GM18909 (cell line): ENCODE data around the gene ERVW-1.
"Not testable (repeated sequence)": the region's sequence is repeated elsewhere in the genome, so short reads cannot be mapped to it uniquely, and the experiment has no call there.

ENCODE experiments used
- ATAC-seq: cut with Tn5 transposase; IDR thresholded peaks from one replicate; pipeline ENCODE4 v1.9.1; 2021; ENCODE audit warnings: mild to moderate bottlenecking; ENCODE audit not compliant: unreplicated experiment, poor library complexity

The ERVW-1 gene, protein sequence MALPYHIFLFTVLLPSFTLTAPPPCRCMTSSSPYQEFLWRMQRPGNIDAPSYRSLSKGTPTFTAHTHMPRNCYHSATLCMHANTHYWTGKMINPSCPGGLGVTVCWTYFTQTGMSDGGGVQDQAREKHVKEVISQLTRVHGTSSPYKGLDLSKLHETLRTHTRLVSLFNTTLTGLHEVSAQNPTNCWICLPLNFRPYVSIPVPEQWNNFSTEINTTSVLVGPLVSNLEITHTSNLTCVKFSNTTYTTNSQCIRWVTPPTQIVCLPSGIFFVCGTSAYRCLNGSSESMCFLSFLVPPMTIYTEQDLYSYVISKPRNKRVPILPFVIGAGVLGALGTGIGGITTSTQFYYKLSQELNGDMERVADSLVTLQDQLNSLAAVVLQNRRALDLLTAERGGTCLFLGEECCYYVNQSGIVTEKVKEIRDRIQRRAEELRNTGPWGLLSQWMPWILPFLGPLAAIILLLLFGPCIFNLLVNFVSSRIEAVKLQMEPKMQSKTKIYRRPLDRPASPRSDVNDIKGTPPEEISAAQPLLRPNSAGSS

DNA sequence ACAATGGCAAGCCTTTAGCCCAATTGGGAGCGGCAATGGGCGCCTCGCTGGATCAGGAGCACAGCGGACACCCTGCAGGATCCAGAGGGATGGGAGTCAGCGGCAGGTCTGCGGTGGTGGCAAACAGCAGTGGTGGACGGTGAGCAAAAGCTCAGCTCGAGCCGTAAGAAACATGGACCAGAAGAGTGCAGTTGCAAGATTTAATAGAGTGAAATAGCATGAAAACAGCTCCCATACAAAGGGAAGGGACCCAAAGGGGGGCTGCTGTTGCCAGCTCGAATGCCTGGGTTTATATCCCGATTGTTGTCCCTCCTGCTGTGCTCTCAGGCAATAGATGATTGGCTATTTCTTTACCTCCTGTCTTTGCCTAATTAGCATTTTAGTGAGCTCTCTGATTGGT, at the start of gene ERVW-1:
TSS of gene ERVW-1 (minus strand) at position 266 of the 400 bp plus-strand sequence. CDS start 7,565 bp downstream, outside the sequence.
- ATAC-seq, result not testable (repeated sequence)

DNA sequence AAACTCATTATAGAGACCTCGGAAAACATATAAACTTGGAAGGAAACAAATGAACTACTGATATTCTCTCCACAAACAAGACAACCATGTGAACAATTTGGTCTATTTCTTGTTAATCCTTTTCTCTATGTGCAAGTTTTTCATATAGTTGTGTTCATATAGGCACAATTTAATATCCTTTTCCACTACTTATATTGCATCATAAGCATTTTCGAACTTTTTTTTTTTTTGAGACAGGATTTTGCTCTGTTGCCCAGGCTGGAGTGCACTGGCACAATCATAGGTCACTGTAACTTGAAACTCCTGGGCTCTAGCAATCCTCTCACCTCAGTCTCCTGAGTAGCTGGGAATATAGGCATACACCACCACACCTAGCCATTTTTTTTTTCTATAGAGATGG, 45.4 kb upstream of the ERVW-1 start:
- no peak for ATAC-seq

DNA sequence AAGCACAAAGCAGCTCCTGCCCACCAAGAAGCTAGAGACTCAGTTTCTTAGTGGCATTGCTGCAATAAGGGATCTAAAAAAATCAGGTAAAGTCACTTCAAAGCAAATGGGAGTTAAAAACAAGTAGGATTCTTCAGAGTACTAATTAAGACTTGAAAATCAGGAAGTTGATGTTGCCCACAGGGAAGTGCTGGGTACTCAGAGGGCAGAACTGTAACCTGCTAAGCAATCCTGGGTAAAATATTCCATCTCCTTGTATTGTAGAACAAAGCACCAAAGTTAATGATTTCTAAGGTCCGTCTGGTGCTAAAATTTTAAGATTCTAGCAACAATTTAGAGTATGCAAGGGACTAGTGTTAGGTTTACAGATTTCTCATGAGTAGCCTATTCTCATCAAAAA, 42.3 kb upstream of the ERVW-1 start:
- ATAC-seq, result no peak

DNA sequence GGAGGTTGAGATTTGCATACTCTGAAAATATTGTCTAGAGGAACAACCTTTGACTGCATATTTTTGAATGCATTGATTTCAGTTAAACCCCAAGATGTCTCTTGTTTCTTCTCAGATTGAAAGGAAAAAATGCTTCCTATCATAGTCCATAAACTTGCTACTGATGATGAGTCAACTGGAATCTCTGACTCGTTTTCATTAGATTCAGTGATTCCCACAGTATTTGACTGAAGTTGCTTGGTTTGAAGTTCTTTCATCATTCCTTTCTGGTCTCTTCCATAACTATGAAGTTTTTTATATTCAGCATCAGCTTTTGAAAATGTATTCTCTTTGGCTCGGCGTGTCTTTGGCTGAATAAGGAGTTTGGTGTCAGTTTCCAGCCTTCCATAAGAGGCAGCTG, 39.9 kb upstream of the ERVW-1 start:
- no peak for ATAC-seq

DNA sequence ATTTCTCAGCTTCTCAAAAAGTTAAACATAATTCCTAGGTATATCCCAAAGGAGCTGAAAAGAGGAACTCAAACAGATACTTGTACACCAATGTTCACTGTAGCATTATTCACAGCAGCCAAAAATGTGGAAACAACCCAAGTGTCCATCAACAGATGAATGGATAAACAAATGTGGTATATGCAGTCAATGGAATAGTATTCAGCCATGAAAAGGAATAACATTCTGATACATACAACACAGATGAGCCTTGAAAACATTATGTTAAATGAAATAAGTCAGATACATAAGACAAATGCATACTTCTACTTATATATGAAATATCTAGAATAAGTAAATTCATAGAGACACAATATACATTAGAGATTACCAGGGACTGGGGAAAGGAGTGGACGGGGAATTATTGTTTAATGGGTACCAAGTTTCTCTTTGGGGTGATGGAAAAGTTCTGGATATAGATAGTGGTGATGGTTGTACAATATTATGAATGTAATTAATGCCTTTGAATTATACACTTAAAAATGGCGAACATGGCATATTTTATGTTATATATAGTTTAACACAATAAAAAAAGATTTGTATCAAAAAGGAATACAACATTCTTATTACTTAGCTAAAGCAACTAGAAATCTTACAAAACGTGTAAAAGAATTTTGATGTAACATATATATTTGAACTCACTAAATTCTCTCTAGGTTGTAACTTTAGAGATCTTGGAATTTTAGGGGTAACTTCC, 35.6 kb upstream of the ERVW-1 start:
- no peak for ATAC-seq

DNA sequence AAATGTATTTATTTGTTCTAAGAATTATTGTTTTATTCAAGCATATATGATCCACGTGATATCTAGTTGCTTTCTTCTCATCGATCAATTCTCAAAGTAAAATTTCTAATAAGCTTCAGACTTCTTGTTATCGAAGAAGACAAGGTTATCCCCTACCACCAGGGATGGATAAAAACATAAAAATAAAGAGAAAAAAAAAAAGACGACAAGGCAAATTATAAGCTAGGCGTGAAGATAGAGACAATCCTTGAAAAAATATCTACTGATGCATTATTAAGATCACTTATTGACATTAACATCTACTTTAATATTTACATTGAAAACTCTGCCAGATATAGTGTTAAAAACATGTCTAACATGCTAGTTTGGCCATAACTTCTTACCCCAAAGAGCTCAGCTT, 31.2 kb upstream of the ERVW-1 start:
- no peak for ATAC-seq

DNA sequence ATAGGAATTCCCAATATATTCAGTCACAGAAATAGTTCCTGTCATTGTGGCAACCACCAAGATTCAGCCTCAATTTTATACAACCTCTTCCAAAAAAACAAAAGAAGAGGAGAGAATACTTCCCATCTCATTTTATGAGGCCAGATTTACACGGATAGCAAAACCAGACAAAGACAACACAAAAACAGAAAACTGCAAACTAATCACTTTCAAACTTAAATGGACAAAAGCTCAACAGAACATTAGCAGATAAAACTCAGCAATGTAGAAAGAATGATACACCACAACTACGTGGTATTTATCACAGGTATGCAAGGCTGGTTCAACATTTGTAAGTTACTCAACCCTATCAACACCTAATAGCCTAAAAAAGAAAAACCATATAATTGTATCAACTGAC, 28.6 kb upstream of the ERVW-1 start:
- no peak for ATAC-seq

DNA sequence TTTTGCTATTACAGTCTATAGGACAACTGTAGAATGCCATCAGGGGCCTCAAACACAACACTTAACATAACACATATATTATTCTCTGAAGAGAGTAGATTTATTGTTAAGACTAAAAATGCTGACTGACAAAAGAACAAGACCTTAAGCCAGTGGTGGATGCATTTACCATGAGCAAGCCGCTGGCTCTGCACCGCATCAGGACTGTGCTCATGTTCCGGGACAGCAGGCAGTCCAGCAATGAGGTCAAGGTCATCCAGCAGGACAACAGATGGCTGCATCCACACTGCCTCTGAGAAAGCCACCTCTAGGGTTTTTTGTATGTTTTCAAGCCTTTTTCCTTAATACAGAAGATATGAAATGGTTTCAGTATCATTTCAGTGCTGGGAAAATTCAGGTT, 26.8 kb upstream of the ERVW-1 start:
- no peak for ATAC-seq

DNA sequence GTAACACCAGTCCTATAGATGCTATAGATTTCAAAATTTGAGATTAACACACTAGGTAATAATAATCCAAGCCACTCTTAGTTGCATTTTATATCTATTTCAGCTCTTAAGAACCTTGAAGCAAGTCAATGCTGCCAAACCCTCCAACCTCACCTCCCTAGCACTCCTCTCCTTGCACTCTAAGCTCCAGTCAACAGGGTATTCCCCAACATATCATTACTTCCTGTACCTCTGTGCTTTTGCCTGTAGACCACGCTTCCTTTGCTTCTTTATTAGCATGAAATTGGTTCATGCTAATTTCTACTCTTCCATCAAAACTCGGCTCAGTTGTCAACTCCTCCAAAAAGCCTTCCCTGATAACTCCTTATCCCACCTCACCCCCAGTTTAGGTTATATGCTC, 26.0 kb upstream of the ERVW-1 start:
- ATAC-seq, result no peak

DNA sequence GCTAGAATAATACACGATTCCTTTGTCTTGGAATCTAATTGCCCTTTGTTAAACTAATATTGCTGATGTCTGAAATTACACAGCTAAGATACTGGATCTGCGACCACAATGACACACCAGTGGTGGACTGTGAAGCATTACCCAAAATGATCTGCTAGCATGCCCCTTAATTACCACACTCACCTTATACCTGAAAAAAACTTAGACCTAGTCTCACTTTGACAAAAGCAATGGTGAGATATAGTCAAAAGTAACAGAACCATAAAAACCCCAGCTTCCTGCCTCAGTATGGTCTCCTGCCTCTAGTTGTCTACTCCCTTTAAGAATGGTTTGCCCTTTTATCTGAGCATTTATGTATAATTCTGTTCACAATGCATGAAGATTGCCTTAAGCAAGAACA, 20.8 kb upstream of the ERVW-1 start:
- ATAC-seq, result no peak

DNA sequence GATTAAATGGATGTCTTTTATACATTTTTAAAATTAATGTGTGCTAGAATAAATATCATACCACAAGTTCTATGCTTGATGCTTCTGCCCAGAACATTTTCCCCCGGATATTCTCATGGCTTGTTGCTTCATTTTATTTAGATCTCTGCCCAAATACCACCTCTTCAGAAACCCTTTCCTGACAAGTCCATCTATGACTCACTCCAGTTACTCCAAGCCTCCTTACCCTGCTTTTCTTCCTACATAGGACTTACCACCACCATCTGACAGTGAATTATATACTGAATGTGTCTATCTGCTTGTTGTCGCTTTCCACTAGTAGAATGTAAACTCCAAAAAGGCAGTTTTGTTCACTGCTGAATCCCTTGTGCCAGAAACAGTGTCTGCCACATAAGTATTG, 19.1 kb upstream of the ERVW-1 start:
- no peak for ATAC-seq

DNA sequence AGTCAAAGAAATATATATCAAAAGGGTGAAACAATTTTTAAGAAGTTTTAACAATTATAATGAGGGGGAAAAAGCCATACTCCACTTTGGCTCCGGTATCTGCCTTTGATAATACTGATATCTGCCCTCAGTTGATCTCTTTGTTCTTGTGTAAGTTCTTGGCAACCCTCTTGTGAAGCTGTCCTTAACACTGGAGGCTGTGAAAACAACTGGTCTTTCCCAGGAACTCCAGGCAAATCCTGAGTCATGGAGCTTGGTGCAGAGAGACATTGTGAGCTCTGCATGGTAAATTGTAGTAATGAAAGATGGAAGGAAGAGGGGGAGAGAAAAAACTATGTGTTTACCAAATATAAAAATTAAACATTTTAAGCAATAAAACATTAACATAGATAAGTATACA, 11.9 kb upstream of the ERVW-1 start:
- ATAC-seq, result no peak

DNA sequence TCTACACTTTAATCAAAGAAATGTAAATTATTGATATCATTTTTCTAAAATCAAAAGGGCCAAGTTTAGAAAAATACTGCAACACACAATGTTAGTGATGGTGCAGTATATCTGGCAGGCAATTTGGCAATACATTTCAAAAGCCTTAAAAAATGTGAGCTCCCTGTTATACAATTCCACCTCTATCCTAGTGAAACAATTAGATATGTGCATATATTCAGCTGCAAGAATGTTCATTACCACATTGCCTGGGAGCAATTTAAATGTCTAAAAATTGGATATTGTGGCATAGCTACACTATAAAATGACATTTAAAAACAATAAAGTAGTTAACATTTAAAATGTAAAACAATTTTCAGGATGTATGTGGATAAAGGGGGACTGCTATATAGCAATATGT, 10.1 kb upstream of the ERVW-1 start:
- ATAC-seq, result no peak

DNA sequence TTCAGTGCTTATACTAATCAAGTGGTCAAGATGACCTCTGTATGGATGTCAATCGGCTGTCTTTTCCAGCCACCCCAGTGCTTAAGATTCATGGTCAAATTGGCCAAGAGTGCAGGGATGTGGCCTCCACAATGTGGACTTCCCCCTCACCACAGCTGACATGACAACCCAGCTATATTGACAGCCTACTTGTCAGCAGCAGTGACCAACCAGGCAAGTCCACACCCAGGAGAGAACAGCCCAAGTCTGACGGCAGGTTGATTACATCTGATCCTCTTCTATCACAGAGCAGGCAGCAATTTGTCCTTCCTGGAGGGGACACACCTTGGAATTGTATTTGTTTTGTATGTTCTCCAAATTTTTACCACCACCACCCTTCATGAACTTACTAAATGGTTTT, 8.2 kb upstream of the ERVW-1 start:
- no peak for ATAC-seq

DNA sequence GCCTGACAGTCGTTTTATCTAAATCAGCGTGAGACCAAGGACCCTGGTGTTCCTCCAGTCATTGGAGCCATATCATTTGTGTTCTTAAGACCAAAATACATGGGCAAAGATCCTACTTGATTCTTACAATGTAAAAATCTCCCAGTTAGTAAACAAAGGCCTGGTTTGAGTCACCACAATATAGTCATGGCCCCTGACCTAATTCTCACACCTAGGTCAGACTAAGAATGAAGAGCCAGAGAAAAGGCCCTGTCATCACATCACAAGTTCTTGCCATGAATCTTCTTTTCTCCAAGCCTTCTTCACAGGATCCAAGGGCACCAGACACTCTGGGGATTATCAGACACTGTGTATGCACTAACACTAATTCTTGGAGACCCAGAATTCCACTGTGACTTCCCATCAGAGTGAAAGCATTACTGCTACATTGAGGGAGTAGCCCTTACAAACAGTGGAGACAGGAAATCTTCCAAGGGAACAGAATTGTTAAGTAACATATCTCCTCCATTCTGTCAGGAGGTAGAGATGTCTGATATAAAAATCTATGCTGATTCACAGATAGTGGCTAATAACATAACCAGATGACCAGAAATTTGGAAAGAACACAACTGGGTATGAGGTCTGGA, 7.6 kb upstream of the ERVW-1 start:
- no peak for ATAC-seq

DNA sequence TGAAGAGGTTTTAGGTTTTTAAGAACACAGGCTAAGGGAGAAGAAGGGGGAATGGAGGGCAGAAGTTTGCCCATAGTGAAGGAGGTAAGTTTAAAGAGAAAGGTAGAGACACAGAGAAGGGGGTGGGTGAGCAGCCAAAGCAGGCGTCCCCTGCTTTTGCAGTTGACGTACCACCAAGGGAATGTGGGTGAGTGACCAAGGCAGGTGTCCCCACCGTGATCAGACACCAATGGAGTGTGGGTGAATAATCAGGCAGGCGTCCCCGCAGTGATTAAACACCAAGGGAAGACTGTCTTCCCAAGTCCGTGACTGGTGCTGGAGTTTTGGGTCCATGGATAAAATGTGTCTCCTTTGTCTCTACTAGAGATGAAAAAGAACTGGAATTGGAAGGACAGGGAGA, 6.5 kb upstream of the ERVW-1 start:
- ATAC-seq, result not testable (repeated sequence)

DNA sequence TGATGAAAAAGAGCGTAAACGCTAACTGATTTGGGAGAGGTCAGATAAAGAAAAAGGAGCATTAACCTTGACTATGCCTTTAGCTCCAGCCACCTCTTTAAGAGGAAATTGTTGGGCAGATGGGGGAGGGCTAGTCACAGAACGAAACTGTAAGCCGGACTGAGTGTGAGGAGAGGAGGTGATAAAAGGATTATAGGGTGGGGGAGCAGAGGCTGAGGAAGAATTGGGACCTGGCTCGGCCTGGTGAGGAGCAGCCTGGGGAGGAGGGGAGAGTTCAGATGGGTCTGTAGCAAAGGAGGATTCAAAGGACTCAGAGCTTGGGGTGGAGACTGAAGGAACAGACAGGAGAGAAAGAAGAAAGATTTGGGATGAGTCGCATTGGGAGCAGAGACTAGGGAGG, 5.9 kb upstream of the ERVW-1 start:
- ATAC-seq, result not testable (repeated sequence)

DNA sequence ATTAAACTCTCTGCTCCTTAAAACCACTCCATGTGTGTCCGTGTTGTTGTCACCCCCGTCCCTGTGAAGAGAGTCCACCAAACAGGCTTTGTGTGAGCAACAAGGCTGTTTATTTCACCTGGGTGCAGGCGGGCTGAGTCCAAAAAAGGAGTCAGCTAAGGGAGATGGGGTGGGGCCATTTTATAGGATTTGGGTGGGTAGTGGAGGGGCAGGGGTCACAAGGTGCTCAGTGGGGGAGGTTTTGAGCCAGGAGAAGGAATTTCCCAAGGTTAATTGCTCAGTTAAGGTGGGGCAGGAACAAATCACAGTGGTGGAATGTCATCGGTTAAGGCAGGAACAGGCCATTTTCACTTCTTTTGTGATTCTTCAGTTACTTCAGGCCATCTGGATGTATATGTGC, 1.4 kb upstream of the ERVW-1 start:
- ATAC-seq, result not testable (repeated sequence)

DNA sequence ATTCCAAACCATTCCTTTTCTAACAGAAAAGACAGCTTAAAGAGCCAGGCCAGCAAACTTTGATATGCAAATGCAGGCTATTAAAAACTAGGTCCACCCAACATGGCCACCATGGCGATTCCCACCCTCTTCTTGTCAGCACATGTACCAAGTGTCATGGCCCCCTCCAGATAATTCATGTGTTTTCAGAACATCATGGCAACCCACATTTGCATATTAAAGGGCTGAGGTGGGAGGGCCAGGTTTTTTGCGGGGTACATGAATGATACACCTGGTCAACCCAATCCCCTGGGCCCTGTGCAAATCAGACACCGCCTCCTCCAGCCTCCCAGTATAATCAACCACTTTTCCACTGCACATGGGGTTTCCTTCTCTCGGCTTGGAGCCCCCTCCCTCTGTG, 965 bp upstream of the ERVW-1 start:
- no peak for ATAC-seq

DNA sequence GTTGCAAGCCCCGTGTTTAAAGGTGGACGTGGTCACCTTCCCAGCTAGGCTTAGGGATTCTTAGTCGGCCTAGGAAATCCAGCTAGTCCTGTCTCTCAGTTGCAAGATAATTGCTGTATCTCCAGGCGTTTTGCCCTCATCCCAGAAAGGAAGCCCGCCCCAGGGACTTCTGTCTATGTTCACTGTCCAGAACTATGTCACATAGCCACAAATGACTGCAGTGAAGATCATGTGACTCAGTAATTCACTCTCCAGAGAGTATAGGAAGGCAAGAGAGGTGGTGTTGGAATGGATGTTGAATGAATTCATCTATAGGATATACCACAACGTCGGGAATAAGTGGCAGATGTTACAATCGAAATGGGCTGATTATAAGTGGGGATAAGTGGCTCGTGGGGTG, 349 bp upstream of the ERVW-1 start:
- ATAC-seq, result no peak
